GM18873 (cell line): ENCODE measurements around the gene NMBR.
"Not testable (repeated sequence)": the region's sequence is repeated elsewhere in the genome, so short reads cannot be mapped to it uniquely, and the experiment has no call there.

Experiments used
- ATAC-seq: cut with Tn5 transposase; IDR thresholded peaks from one replicate; pipeline ENCODE4 v1.9.1; 2021; ENCODE audit warnings: mild to moderate bottlenecking, moderate library complexity, moderate number of reproducible peaks; ENCODE audit not compliant: unreplicated experiment, low FRiP score

Gene NMBR

GRCh38 chr6:142146828-142147662, at the start of gene NMBR, which contains the start of gene VTA1:
NMBR (minus strand) TSS chr6:142147122; CDS start chr6:142088658, 58,464 bp downstream.
VTA1 (plus strand) TSS chr6:142147263; CDS start chr6:142147288, 25 bp downstream.
- ATAC-seq = peak; percentile 99

- ATAC-seq = no peak
Observed at GRCh38 chr6:142195862-142196541, 49.1 kb upstream of the NMBR start.

GRCh38 chr6:142193621-142194020, 46.7 kb upstream of the NMBR start:
- no peak for ATAC-seq

- no peak for ATAC-seq
Observed at GRCh38 chr6:142192343-142192742, 45.4 kb upstream of the NMBR start.

- ATAC-seq = no peak
Observed at GRCh38 chr6:142189057-142189456, 42.1 kb upstream of the NMBR start.

GRCh38 chr6:142188341-142188740, 41.4 kb upstream of the NMBR start:
- not testable (repeated sequence) for ATAC-seq

GRCh38 chr6:142187209-142187608, 40.3 kb upstream of the NMBR start:
- no peak for ATAC-seq

- ATAC-seq = no peak
Observed at GRCh38 chr6:142185641-142186040, 38.7 kb upstream of the NMBR start.

GRCh38 chr6:142184307-142184706, 37.4 kb upstream of the NMBR start:
- no peak for ATAC-seq

- no peak for ATAC-seq
Observed at GRCh38 chr6:142183351-142183750, 36.4 kb upstream of the NMBR start.

- no peak for ATAC-seq
Observed at GRCh38 chr6:142182004-142182403, 35.1 kb upstream of the NMBR start.

- no peak for ATAC-seq
Observed at GRCh38 chr6:142178129-142178528, 31.2 kb upstream of the NMBR start.

- ATAC-seq = no peak
Observed at GRCh38 chr6:142174703-142175102, 27.8 kb upstream of the NMBR start.

GRCh38 chr6:142173980-142174379, 27.1 kb upstream of the NMBR start:
- ATAC-seq = no peak

GRCh38 chr6:142172758-142173157, 25.8 kb upstream of the NMBR start:
- ATAC-seq = no peak

GRCh38 chr6:142171351-142171750, 24.4 kb upstream of the NMBR start:
- no peak for ATAC-seq

GRCh38 chr6:142167486-142167885, 20.6 kb upstream of the NMBR start:
- ATAC-seq = no peak

- ATAC-seq = no peak
Observed at GRCh38 chr6:142167071-142167470, 20.1 kb upstream of the NMBR start.

GRCh38 chr6:142165227-142165626, 18.3 kb upstream of the NMBR start:
- no peak for ATAC-seq

- no peak for ATAC-seq
Observed at GRCh38 chr6:142162780-142163179, 15.9 kb upstream of the NMBR start.

GRCh38 chr6:142156758-142157068, 9.8 kb upstream of the NMBR start:
- not testable (repeated sequence) for ATAC-seq
